GM18873 (cell line): Measurements from ENCODE around the gene FAM174B.

ENCODE experiments used
- ATAC-seq: cut with Tn5 transposase; IDR thresholded peaks from one replicate; pipeline ENCODE4 v1.9.1; 2021; ENCODE audit warnings: mild to moderate bottlenecking, moderate library complexity, moderate number of reproducible peaks; ENCODE audit not compliant: unreplicated experiment, low FRiP score

FAM174B gene

GRCh38 chr15:92603743-92604470 is 51.7 kb downstream of the FAM174B start:
- ATAC-seq = no peak

GRCh38 chr15:92603278-92603677 is 52.3 kb downstream of the FAM174B start:
- ATAC-seq = no peak

GRCh38 chr15:92602267-92602593 is 53.3 kb downstream of the FAM174B start:
- ATAC-seq = no peak

- ATAC-seq = no peak
Observed at GRCh38 chr15:92601592-92602266, 53.8 kb downstream of the FAM174B start.

- ATAC-seq = no peak
Observed at GRCh38 chr15:92600856-92601255, 54.7 kb downstream of the FAM174B start.

- ATAC-seq = no peak
Observed at GRCh38 chr15:92599394-92599970, 56.1 kb downstream of the FAM174B start.

GRCh38 chr15:92597548-92597947 is 58.0 kb downstream of the FAM174B start:
- ATAC-seq = no peak

- ATAC-seq = no peak
Observed at GRCh38 chr15:92596623-92597022, 59.0 kb downstream of the FAM174B start.

- no peak for ATAC-seq
Observed at GRCh38 chr15:92595506-92596381, 59.8 kb downstream of the FAM174B start.

GRCh38 chr15:92591275-92591674 is 64.3 kb downstream of the FAM174B start:
- ATAC-seq = no peak

- no peak for ATAC-seq
Observed at GRCh38 chr15:92586966-92587365, 68.6 kb downstream of the FAM174B start.

- ATAC-seq = no peak
Observed at GRCh38 chr15:92586383-92586942, 69.1 kb downstream of the FAM174B start.

GRCh38 chr15:92584105-92584504 is 71.5 kb downstream of the FAM174B start:
- ATAC-seq = no peak

- ATAC-seq = no peak
Observed at GRCh38 chr15:92583096-92584034, 72.2 kb downstream of the FAM174B start.

GRCh38 chr15:92582206-92582605 is 73.4 kb downstream of the FAM174B start:
- ATAC-seq = no peak

GRCh38 chr15:92580933-92581445 is 74.6 kb downstream of the FAM174B start:
- no peak for ATAC-seq

GRCh38 chr15:92580521-92580920 is 75.1 kb downstream of the FAM174B start:
- ATAC-seq = no peak

- ATAC-seq = no peak
Observed at GRCh38 chr15:92579931-92580470, 75.6 kb downstream of the FAM174B start.

GRCh38 chr15:92579486-92579885 is 76.1 kb downstream of the FAM174B start:
- no peak for ATAC-seq
